Endothelial cell of umbilical vein (primary cell): ENCODE results near the gene PGAP6. TPM values are rescaled to one million over a fixed set of nuclear protein-coding genes. Genes with fewer than 3 reads are reported as not detected.

Experiments
- BruUV-seq: library from RNA; stranded (reverse); fragments of 400-500 nt; replicated peaks from 2 replicates; lab custom pipeline; 2021; lab: Mats Ljungman, UMichigan
- CTCF ChIA-PET: fragments of 300-600, 350-600 bp; sonication (Branson Sonifier 250); formaldehyde crosslinking; loops from one replicate; lab custom pipeline; 2021; ENCODE audit warnings: antibody characterized with exemption, inconsistent platforms; lab: Charles Lee
- POLR2A ChIA-PET: fragments of 300-600, 350-600 bp; sonication (Branson Sonifier 250); formaldehyde crosslinking; loops from one replicate; lab custom pipeline; 2021; ENCODE audit warnings: antibody characterized with exemption, inconsistent platforms; lab: Charles Lee
- DNase-seq: peaks from one replicate; pipeline ENCODE4 v3.0.0-alpha.2; 2011; ENCODE audit warnings: low read depth, low spot score
- FAIRE-seq: peaks from 2 replicates; lab custom pipeline; 2011; peaks lifted over from hg19 to GRCh38; lab: Jason Lieb, UNC
- H2AFZ ChIP-seq: 2 replicates; pipeline ENCODE4 v1.6.0; 2012; ENCODE audit warnings: low read depth, low read length, control low read depth, inconsistent platforms
- H3K27ac ChIP-seq: 2 replicates; pipeline ENCODE4 v1.5.1; 2011; ENCODE audit warnings: low read depth, mild to moderate bottlenecking, control low read depth, low read length, moderate library complexity; ENCODE audit not compliant: insufficient read depth
- H3K27me3 ChIP-seq, 2 experiments: 2 replicates each; pipeline versions ENCODE4 v1.6.0 to v1.6.1; 2011; ENCODE audit warnings: low read length in 2 of 2, mixed read lengths in 1 of 2; ENCODE audit not compliant: control insufficient read depth in 2 of 2, insufficient read depth in 2 of 2
- H3K36me3 ChIP-seq, 2 experiments: 2 replicates in 1 of 2; 3 replicates in 1 of 2; pipeline ENCODE4 v1.5.1; 2011; ENCODE audit warnings: low read length in 2 of 2, mild to moderate bottlenecking in 1 of 2, moderate library complexity in 1 of 2; ENCODE audit not compliant: control insufficient read depth in 2 of 2, insufficient read depth in 2 of 2; ENCODE audit errors: extremely low read depth in 1 of 2
- H3K4me1 ChIP-seq: 3 replicates; pipeline ENCODE4 v1.5.1; 2011; ENCODE audit warnings: mild to moderate bottlenecking, low read length; ENCODE audit not compliant: control insufficient read depth, insufficient read depth; ENCODE audit errors: extremely low read depth
- H3K4me2 ChIP-seq: 2 replicates; pipeline ENCODE4 v1.6.1; 2011; ENCODE audit warnings: low read length, control low read depth, mixed read lengths; ENCODE audit not compliant: insufficient read depth
- H3K4me3 ChIP-seq, 3 experiments: fragments of 200-600 bp in 1 of 3; sonication (generic), shearing (Covaris generic) in 1 of 3; replicated peaks in 1 of 3; 2 replicates each; pipeline ENCODE4 v1.5.1; 2011 to 2016; ENCODE audit warnings: control low read depth in 3 of 3, low read length in 3 of 3, mild to moderate bottlenecking in 2 of 3, inconsistent platforms in 1 of 3, low read depth in 1 of 3, moderate library complexity in 1 of 3; ENCODE audit not compliant: insufficient read depth in 1 of 3
- H3K79me2 ChIP-seq: 2 replicates; pipeline ENCODE4 v1.6.0; 2012; ENCODE audit warnings: low read length, inconsistent platforms; ENCODE audit not compliant: control insufficient read depth, insufficient read depth
- H3K9ac ChIP-seq: replicated peaks from 2 replicates; pipeline ENCODE3; 2011; ENCODE audit warnings: low read length, control low read depth; ENCODE audit not compliant: insufficient read depth; ENCODE audit errors: extremely low read depth
- H3K9me1 ChIP-seq: replicated peaks from 3 replicates; pipeline ENCODE4 v1.6.0; 2011; ENCODE audit warnings: mild to moderate bottlenecking, low read length; ENCODE audit not compliant: control insufficient read depth, insufficient read depth; ENCODE audit errors: extremely low read depth
- H3K9me3 ChIP-seq: replicated peaks from 2 replicates; pipeline ENCODE4 v1.5.1; 2012; ENCODE audit warnings: low read length, inconsistent platforms; ENCODE audit not compliant: control insufficient read depth, insufficient read depth
- H4K20me1 ChIP-seq: replicated peaks from 2 replicates; pipeline ENCODE3; 2011; ENCODE audit warnings: mild to moderate bottlenecking, low read length; ENCODE audit not compliant: control insufficient read depth, insufficient read depth; ENCODE audit errors: extremely low read depth
- CTCF ChIP-seq, 2 donors: IDR thresholded peaks; 1 replicate in 1 of 2; 2 replicates in 1 of 2; pipeline ENCODE4 v1.5.1; 2011; ENCODE audit warnings: low read length in 2 of 2, mild to moderate bottlenecking in 2 of 2, moderate library complexity in 2 of 2, control low read depth in 1 of 2, inconsistent platforms in 1 of 2, low read depth in 1 of 2; ENCODE audit not compliant: insufficient read depth in 1 of 2; ENCODE audit errors: extremely low read depth in 1 of 2
- EZH2 ChIP-seq: IDR thresholded peaks from 2 replicates; pipeline ENCODE4 v1.6.1; 2012; ENCODE audit warnings: borderline replicate concordance, low read depth, mild to moderate bottlenecking, moderate library complexity, low read length, inconsistent platforms; ENCODE audit not compliant: severe bottlenecking
- FOS ChIP-seq: IDR thresholded peaks from 2 replicates; pipeline ENCODE4 v1.6.1; 2011; ENCODE audit warnings: mild to moderate bottlenecking, low read length, moderate library complexity, borderline replicate concordance; ENCODE audit not compliant: insufficient read depth
- GATA2 ChIP-seq: IDR thresholded peaks from 2 replicates; pipeline ENCODE4 v1.7.0; 2011; ENCODE audit warnings: low read depth, mild to moderate bottlenecking, moderate library complexity, mixed read lengths, low read length; ENCODE audit not compliant: insufficient read length, insufficient read depth
- JUN ChIP-seq: IDR thresholded peaks from 2 replicates; pipeline ENCODE4 v1.6.1; 2011; ENCODE audit warnings: borderline replicate concordance, low read depth; ENCODE audit not compliant: insufficient read length, insufficient read depth
- MAX ChIP-seq: IDR thresholded peaks from 2 replicates; pipeline ENCODE4 v1.6.1; 2011; ENCODE audit not compliant: insufficient read depth, insufficient read length
- MYC ChIP-seq: IDR thresholded peaks from one replicate; pipeline ENCODE4 v1.6.1; 2011; ENCODE audit warnings: mild to moderate bottlenecking, low read depth, low read length
- POLR2A ChIP-seq: IDR thresholded peaks from 2 replicates; pipeline ENCODE4 v1.6.1; 2012; ENCODE audit warnings: low read depth, mild to moderate bottlenecking, control low read depth, low read length
- POLR2AphosphoS5 ChIP-seq: IDR thresholded peaks from 2 replicates; pipeline ENCODE4 v1.6.1; 2012; ENCODE audit warnings: low read depth, mild to moderate bottlenecking, control low read depth, low read length, moderate library complexity; ENCODE audit not compliant: insufficient read depth
- dilution Hi-C: fragments of 300-500 bp; cut with MboI; formaldehyde crosslinking; loops from one replicate; pipeline ENCODE4 v1.15.0; 2019; ENCODE audit warnings: low sequenced_read_pairs; ENCODE audit not compliant: extremely low pct_ligation_motif_present
- intact Hi-C: fragments of 100-400 bp; cut with micrococcal nuclease; formaldehyde crosslinking; loops from one replicate; pipeline ENCODE4 v1.10.0; 2022
- polyA plus RNA-seq, 4 experiments: library from polyadenylated mRNA; depleted of rRNA in 3 of 4; stranded (reverse) in 3 of 4; unstranded in 1 of 4; fragments of >200 nt; gene quantifications; 2 replicates each; pipeline versions ENCODE4 v1.2.1 to v1.2.3, GENCODE V29; 2011 to 2012; ENCODE audit warnings: missing spikeins in 1 of 4
- total RNA-seq: library from RNA; stranded (reverse); gene quantifications from 2 replicates; pipeline ENCODE4 v1.2.3, GENCODE V29; 2021

PGAP6 gene
- total and polyA plus RNA-seq, 2 donors (not counting 3 experiments of a cell fraction or from before 2014, with no cell fraction given) = 89.8 to 365 TPM

GRCh38 chr16:368388-369158 is 13.2 kb downstream of the PGAP6 start:
- ChIA-PET CTCF (no interaction called here), POLR2A (no interaction called here)
- Histone ChIP-seq H3K9ac (no peak overlapping the region), H3K9me3 (no peaks in the 10 kb centered on the region), H3K36me3 (peaks cover 2 to 34% of the 10 kb centered on the region in 2 experiments), H3K4me3 (no peak overlapping the region), H3K27ac (no peak overlapping the region), H2AFZ (no peak overlapping the region), H3K4me1 (peaks cover 8% of the 10 kb centered on the region), H3K79me2 (no peaks in the 10 kb centered on the region), H4K20me1 (no peaks in the 10 kb centered on the region), H3K27me3 (no peaks in the 10 kb centered on the region), H3K9me1 (no peaks in the 10 kb centered on the region), H3K4me2 (no peak overlapping the region)
- dilution Hi-C loops = no loop called here
- TF ChIP-seq GATA2 = no peak
- no peak for TF ChIP-seq JUN
- TF ChIP-seq FOS = no peak
- TF ChIP-seq POLR2A = no peak
- TF ChIP-seq POLR2AphosphoS5 = no peak
- no peak for TF ChIP-seq MYC
- TF ChIP-seq EZH2 = no peak
- no peak for TF ChIP-seq CTCF (IDR thresholded peaks at IDR 0.05; ENCODE audit: extremely low read depth in 1 of 2, insufficient read depth in 1 of 2, low read depth in 1 of 2, low read length in 2 of 2)
- no peak for TF ChIP-seq MAX
- no peak for FAIRE-seq
- DNase-seq = no peak
- intact Hi-C loops = no loop called here
- BruUV-seq = no TSS peak
